HAP-1 (cell line): Measurements from ENCODE around the gene NFXL1.
A peak's percentile ranks its signal among the peaks of the same experiment; 100 is the strongest.
"Not testable (repeated sequence)": the region's sequence is repeated elsewhere in the genome, so short reads cannot be mapped to it uniquely, and the experiment has no call there.

Experiments
- DNase-seq, 2 experiments: peaks; one replicate each; pipeline ENCODE4 v3.0.0-alpha.2; 2016 to 2020; ENCODE audit warnings: low spot score in 2 of 2
- H3K27me3 ChIP-seq: fragments of 250-450 bp; sonication (Bioruptor Pico); 2 replicates; pipeline ENCODE4 v1.5.1; 2020; ENCODE audit warnings: low read depth, mild to moderate bottlenecking, moderate library complexity
- H3K36me3 ChIP-seq: fragments of 250-450 bp; sonication (Bioruptor Pico); replicated peaks from 2 replicates; pipeline ENCODE4 v1.5.1; 2020; ENCODE audit warnings: mild to moderate bottlenecking
- H3K4me1 ChIP-seq: fragments of 250-450 bp; sonication (Bioruptor Pico); 2 replicates; pipeline ENCODE4 v1.5.1; 2020; ENCODE audit warnings: mild to moderate bottlenecking
- H3K4me3 ChIP-seq: fragments of 250-450 bp; sonication (Bioruptor Pico); 2 replicates; pipeline ENCODE4 v1.5.1; 2020; ENCODE audit warnings: mild to moderate bottlenecking, moderate library complexity
- H3K9me3 ChIP-seq: fragments of 250-450 bp; sonication (Bioruptor Pico); 2 replicates; pipeline ENCODE4 v1.5.1; 2020; ENCODE audit warnings: mild to moderate bottlenecking, moderate library complexity
- in situ Hi-C: fragments of 300-500 bp; cut with MboI; formaldehyde crosslinking; loops from 3 replicates; pipeline ENCODE4 v1.14.3; 2020; ENCODE audit warnings: low sequenced_read_pairs, inconsistent platforms, mixed read lengths

Gene NFXL1

GRCh38 chr4:47922436-47923260 lies 8.3 kb upstream of the NFXL1 start:
- H3K27me3 ChIP-seq, H3K36me3 ChIP-seq, H3K4me3 ChIP-seq, H3K4me1 ChIP-seq, DNase-seq, H3K9me3 ChIP-seq, in situ Hi-C loops: not testable (repeated sequence)

DNA sequence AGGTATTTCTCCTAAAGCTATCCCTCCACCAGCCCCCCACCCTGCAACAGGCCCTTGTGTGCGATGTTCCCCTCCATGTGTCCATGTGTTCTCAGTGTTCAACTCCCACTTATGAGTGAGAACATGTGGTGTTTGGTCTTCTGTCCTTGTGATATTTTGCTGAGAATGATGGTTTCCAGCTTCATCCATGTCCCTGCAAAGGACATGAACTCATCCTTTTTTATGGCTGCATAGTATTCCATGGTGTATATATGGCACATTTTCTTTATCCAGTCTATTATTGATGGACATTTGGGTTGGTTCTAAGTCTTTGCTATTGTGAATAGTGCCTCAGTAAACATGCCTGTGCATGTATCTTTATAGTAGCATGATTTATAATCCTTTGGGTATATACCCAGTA lies 2.8 kb upstream of the NFXL1 start:
- H3K4me1 ChIP-seq: peaks cover 10% of the 10 kb centered on the region
- H3K36me3 ChIP-seq, DNase-seq, H3K4me3 ChIP-seq, in situ Hi-C loops, H3K27me3 ChIP-seq, H3K9me3 ChIP-seq: not testable (repeated sequence)

GRCh38 chr4:47915378-47915777 lies 995 bp upstream of the NFXL1 start:
- Histone ChIP-seq H3K36me3 (peaks cover 6% of the 10 kb centered on the region), H3K9me3 (no peaks in the 10 kb centered on the region), H3K4me1 (peaks cover 25% of the 10 kb centered on the region), H3K27me3 (no peaks in the 10 kb centered on the region), H3K4me3 (no peak overlapping the region)
- in situ Hi-C loops: no loop called here
- DNase-seq: no peak

DNA sequence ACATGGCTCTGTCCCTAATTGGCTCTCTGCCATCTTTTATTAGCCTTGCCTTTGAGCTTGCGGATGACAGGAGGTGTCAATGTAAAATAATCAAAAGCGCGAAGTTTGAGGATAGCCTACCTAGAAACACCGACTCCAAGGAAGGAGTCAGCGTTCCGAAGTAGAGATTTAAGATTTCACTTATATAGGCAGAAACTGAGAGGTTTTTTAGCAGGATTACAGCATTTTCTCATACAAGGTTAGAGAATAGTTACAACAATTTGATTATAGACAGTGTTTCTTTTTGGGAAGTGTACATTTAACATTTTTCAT lies 499 bp upstream of the NFXL1 start:
- H3K9me3 ChIP-seq: no peaks in the 10 kb centered on the region
- in situ Hi-C loops: no loop called here
- peaks cover 26% of the 10 kb centered on the region for H3K4me1 ChIP-seq
- H3K27me3 ChIP-seq: no peaks in the 10 kb centered on the region
- DNase-seq: no peak
- peaks cover 11% of the 10 kb centered on the region for H3K36me3 ChIP-seq
- H3K4me3 ChIP-seq: peak overlapping the region; percentile 80

DNA sequence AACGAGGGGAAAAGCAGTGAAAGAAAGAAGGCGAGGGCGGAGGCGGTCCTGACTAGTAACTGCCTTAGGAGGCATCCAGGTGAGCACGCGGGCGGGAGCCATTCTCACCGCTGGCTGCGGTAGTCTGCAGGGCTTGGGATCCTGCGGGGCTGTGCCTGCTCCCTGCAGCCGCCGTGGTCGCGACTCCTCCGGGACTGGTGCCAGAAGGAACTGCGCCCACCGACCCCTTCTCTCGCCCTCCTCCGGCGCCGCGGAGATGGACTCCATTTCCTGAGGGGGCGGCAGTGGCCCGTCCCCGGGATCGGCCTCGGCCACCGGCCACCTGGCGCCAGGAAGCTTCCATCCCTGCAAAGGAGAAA lies 543 bp downstream of the NFXL1 start:
- H3K4me3 ChIP-seq: peak overlapping the region; percentile 80
- peaks cover 20% of the 10 kb centered on the region for H3K36me3 ChIP-seq
- in situ Hi-C loops: no loop called here
- H3K9me3 ChIP-seq: no peaks in the 10 kb centered on the region
- no peaks in the 10 kb centered on the region for H3K27me3 ChIP-seq
- peaks cover 26% of the 10 kb centered on the region for H3K4me1 ChIP-seq
- peak; percentile 17 to 47 for DNase-seq

DNA sequence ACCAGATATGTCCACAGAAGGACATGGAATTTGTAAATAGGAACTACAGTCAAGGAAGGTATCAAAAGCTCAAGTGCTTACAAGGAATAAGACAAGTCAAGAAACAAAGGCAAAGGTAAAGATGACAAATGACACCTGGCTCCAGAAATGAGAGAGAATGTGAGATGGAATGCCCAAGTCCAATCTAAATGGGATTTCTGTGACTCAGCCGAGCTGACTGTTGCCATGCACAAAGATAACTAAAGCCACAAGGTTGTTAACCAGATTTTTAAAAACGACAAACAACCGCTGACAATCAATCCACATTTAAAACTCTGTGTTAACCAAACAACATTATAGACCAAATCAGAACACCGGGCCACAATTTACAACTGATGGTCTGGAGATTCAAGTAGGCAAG lies 1.1 kb downstream of the NFXL1 start:
- Histone ChIP-seq H3K36me3 (peaks cover 20% of the 10 kb centered on the region), H3K27me3 (no peaks in the 10 kb centered on the region), H3K4me1 (peaks cover 26% of the 10 kb centered on the region), H3K9me3 (no peaks in the 10 kb centered on the region), H3K4me3 (peak overlapping the region; percentile 80)
- in situ Hi-C loops: no loop called here
- no peak for DNase-seq

GRCh38 chr4:47907089-47907646 lies 7.2 kb downstream of the NFXL1 start:
- Histone ChIP-seq H3K4me3 (no peak overlapping the region), H3K9me3 (no peaks in the 10 kb centered on the region), H3K36me3 (peaks cover 67% of the 10 kb centered on the region), H3K27me3 (no peaks in the 10 kb centered on the region), H3K4me1 (peaks cover 19% of the 10 kb centered on the region)
- DNase-seq: no peak
- in situ Hi-C loops: no loop called here

- DNase-seq: no peak
- Histone ChIP-seq H3K36me3 (peaks cover 84% of the 10 kb centered on the region), H3K27me3 (no peaks in the 10 kb centered on the region), H3K9me3 (no peaks in the 10 kb centered on the region), H3K4me3 (no peak overlapping the region), H3K4me1 (no peaks in the 10 kb centered on the region)
- in situ Hi-C loops: no loop called here
Measured at GRCh38 chr4:47899639-47900038, 14.7 kb downstream of the NFXL1 start.

DNA sequence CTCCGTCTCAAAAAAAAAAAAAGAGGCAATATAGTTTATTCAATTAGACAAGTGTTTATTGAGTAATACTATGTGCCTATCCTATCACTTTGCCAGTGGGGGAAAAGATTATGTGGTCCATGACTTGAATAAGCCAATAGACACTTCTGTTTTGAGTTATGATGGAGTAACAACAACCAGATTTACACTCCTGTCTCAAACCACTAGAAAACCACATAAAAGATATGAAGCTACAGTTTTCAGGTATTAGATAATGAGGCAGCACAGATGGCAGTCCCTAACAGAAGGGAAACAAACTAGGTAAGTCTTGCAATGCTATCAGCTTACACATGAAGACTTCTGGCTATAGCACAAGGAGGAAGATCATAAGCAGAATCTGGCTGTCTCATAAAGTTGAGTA lies 22.5 kb downstream of the NFXL1 start:
- Histone ChIP-seq H3K27me3 (no peaks in the 10 kb centered on the region), H3K9me3 (no peaks in the 10 kb centered on the region), H3K4me1 (no peaks in the 10 kb centered on the region), H3K4me3 (no peak overlapping the region), H3K36me3 (peaks cover 68% of the 10 kb centered on the region)
- DNase-seq: no peak
- in situ Hi-C loops: no loop called here

DNA sequence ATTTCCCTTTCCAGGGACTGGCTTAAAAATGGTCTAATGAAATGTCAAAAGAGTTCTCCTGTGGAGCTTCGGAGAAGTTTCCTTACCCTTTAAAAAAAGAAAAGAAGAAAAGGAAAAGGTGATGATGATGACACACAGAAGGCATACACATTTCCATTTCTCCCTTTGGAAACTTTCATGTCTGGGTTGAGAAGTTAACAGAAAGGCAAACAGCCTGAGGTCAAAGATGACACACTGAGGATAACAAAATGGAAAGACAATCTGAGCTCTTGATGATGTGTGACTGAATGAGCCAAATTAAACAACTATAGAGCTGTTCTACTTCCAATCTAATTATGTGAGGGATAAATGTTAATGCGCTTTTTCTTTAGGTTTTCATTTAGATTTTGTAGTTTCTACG lies 32.2 kb downstream of the NFXL1 start:
- peaks cover 79% of the 10 kb centered on the region for H3K36me3 ChIP-seq
- in situ Hi-C loops: no loop called here
- DNase-seq: no peak
- no peak overlapping the region for H3K4me3 ChIP-seq
- H3K4me1 ChIP-seq: no peaks in the 10 kb centered on the region
- no peaks in the 10 kb centered on the region for H3K9me3 ChIP-seq
- no peaks in the 10 kb centered on the region for H3K27me3 ChIP-seq

GRCh38 chr4:47879458-47879857 lies 34.9 kb downstream of the NFXL1 start:
- Histone ChIP-seq H3K36me3 (peaks cover 85% of the 10 kb centered on the region), H3K4me1 (no peaks in the 10 kb centered on the region), H3K9me3 (no peaks in the 10 kb centered on the region), H3K27me3 (no peaks in the 10 kb centered on the region), H3K4me3 (no peak overlapping the region)
- in situ Hi-C loops: no loop called here
- no peak for DNase-seq

GRCh38 chr4:47876784-47877546 lies 37.4 kb downstream of the NFXL1 start:
- no peak for DNase-seq
- in situ Hi-C loops: no loop called here
- H3K4me1 ChIP-seq: no peaks in the 10 kb centered on the region
- H3K27me3 ChIP-seq: no peaks in the 10 kb centered on the region
- no peak overlapping the region for H3K4me3 ChIP-seq
- no peaks in the 10 kb centered on the region for H3K9me3 ChIP-seq
- H3K36me3 ChIP-seq: peaks cover 79% of the 10 kb centered on the region

DNA sequence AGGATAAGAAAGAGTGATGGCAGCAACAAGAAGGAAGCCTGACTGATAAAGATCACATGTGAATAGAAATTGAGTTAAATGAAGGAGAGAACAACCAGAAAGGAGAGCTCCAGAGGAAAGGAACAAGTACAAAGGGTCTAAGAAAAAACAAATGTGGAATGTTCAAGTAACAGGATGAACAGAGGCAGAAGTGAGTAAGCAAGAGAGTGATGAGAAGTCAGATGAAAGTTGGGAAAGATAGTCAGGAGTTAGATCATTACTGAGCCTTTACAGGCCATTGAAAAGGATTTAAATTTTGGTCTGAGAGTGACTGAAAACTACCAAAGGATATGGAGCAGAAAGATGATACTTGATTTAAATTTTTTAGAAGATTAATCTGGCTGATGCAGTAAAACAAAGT lies 38.1 kb downstream of the NFXL1 start:
- Histone ChIP-seq H3K27me3 (no peaks in the 10 kb centered on the region), H3K9me3 (no peaks in the 10 kb centered on the region), H3K4me3 (no peak overlapping the region), H3K36me3 (peaks cover 73% of the 10 kb centered on the region), H3K4me1 (no peaks in the 10 kb centered on the region)
- in situ Hi-C loops: no loop called here
- DNase-seq: no peak

DNA sequence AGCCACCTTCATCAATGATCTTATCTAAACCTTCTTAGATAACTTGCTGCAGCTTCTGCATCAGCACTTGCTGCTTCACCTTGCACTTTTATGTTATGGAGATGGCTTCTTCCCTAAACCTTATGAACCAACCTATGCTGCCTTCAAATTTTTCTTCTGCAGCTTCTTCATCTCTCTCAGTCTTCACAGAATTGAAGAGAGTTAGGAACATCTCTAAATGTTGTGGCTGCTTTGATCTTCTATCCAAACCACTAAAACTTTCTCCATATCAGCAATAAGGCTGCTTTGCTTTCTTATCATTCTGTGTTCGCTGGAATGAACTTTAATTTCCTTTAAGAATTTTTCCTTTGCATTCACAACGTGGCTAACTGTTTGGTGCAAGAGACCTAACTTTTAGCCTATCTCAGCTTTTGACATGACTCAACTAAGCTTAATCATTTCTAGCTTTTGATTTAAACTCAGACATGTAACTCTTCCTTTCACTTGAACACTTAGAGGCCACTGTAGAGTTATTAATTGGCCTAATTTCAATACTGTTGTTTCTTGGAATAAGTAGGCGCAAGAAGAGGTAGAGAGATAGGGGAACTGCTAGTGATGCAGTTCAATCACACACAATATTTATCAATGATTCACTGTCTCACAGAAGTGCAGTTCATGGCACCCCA lies 40.4 kb downstream of the NFXL1 start:
- Histone ChIP-seq H3K27me3 (no peaks in the 10 kb centered on the region), H3K36me3 (peaks cover 64% of the 10 kb centered on the region), H3K4me3 (no peak overlapping the region), H3K4me1 (no peaks in the 10 kb centered on the region), H3K9me3 (no peaks in the 10 kb centered on the region)
- in situ Hi-C loops: no loop called here
- DNase-seq: no peak
